ENCODE results near the gene ZNF512B. TPM values are rescaled to one million over a fixed set of nuclear protein-coding genes. Genes with fewer than 3 reads are reported as not detected.
A peak's percentile ranks its signal among the peaks of the same experiment; 100 is the strongest.

The ZNF512B gene
- total RNA-seq, 1 experiment from 2014 or later, result 47.9 TPM

GRCh38 chr20:63942250-63942951 lies 27.3 kb downstream of the ZNF512B start:
- DNase-seq, result peak; percentile 65 to 79
- peak overlapping the region; percentile 45 for H3K4me3 Mint-ChIP-seq (ENCODE audit: unreplicated experiment)
- no peaks in the 10 kb centered on the region for H3K27me3 ChIP-seq (replicated peaks; ENCODE audit: control insufficient read depth, insufficient read depth, low read length)
- no peak overlapping the region for H3K4me3 ChIP-seq (ENCODE audit: low read depth, low read length)
- ChIA-PET CTCF (interaction anchor here (0.7 kb wide), 1 partner anchor 38 kb away, joined by 3 read pairs; no protein-coding TSS in a partner anchor), POLR2A (no interaction called here)
- intact Hi-C loops (cut with micrococcal nuclease; ENCODE audit: unreplicated experiment), result no loop called here
- TF ChIP-seq, protein P1, sequence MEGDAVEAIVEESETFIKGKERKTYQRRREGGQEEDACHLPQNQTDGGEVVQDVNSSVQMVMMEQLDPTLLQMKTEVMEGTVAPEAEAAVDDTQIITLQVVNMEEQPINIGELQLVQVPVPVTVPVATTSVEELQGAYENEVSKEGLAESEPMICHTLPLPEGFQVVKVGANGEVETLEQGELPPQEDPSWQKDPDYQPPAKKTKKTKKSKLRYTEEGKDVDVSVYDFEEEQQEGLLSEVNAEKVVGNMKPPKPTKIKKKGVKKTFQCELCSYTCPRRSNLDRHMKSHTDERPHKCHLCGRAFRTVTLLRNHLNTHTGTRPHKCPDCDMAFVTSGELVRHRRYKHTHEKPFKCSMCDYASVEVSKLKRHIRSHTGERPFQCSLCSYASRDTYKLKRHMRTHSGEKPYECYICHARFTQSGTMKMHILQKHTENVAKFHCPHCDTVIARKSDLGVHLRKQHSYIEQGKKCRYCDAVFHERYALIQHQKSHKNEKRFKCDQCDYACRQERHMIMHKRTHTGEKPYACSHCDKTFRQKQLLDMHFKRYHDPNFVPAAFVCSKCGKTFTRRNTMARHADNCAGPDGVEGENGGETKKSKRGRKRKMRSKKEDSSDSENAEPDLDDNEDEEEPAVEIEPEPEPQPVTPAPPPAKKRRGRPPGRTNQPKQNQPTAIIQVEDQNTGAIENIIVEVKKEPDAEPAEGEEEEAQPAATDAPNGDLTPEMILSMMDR (IDR thresholded peaks at IDR 0.05; ENCODE audit: insufficient read depth in 1 of 2, low read depth in 1 of 2, low read length in 1 of 2, severe bottlenecking in 1 of 2, unreplicated experiment in 1 of 2), result no peak
- H3K9me3 Mint-ChIP-seq (ENCODE audit: unreplicated experiment), result no peaks in the 10 kb centered on the region
- no peaks in the 10 kb centered on the region for H3K4me1 ChIP-seq
- 0 out of 2 replicates have a peak, but pooled peaks cover 4% of the 10 kb centered on the region for H3K9me3 ChIP-seq
- no peaks in the 10 kb centered on the region for H3K27me3 Mint-ChIP-seq (ENCODE audit: insufficient read depth, unreplicated experiment)
- no TSS peak for BruUV-seq (replicated peaks)
- H3K4me1 Mint-ChIP-seq (ENCODE audit: low read depth, unreplicated experiment), result peaks cover 15% of the 10 kb centered on the region
- H3K36me3 ChIP-seq (ENCODE audit: control insufficient read depth, insufficient read depth, low read length), result peaks cover 27% of the 10 kb centered on the region
- peaks cover 94% of the 10 kb centered on the region for H3K36me3 Mint-ChIP-seq (ENCODE audit: insufficient read depth, unreplicated experiment)
- peak overlapping the region; percentile 79 for H3K27ac Mint-ChIP-seq (ENCODE audit: unreplicated experiment)

DNA sequence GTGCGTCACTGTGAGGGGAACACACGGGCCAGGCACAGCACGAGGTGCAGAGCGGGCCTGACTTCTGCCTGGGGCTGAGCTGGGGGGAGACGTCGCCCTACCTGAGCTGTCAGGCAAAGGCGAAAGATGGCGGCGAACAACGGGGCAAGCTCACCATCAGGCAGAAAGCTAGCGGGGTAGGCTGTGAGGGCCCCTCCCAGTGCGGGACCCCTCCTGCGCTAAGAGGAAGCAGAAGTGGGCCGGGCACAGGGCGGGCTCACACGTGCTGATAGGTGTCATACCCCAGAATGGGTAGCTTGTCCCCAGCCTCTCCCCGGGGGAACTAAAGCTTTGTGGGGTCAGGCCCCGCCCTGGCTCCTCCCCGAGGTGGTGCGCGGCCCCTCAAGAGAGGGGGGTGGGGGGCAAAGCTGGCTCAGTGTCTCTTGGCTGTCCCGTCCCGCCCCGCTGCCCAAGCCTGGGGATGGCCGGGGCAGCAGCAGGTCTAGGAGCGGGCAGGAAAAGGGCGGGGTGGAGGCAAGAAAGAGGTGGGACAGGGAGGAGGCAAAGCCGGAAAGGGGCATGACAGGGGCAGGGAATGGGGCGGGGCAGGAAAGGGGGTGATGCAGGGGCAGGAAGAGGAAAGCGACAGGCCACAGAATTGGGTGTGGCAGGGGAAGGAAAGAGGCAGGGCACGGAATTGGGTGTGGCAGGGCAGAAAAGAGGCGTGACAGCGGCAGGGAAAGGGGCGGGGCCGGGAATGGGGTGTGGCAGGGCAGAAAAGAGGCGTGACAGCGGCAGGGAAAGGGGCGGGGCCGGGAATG lies 28.2 kb downstream of the ZNF512B start:
- ChIA-PET POLR2A (no interaction called here), CTCF (no interaction called here)
- Histone ChIP-seq H3K9me3 (0 out of 2 replicates have a peak, but pooled peaks cover 4% of the 10 kb centered on the region), H3K36me3 (ENCODE audit: control insufficient read depth, insufficient read depth, low read length) (peaks cover 27% of the 10 kb centered on the region), H3K4me3 (ENCODE audit: low read depth, low read length) (no peak overlapping the region), H3K27me3 (replicated peaks; ENCODE audit: control insufficient read depth, insufficient read depth, low read length) (no peaks in the 10 kb centered on the region), H3K4me1 (no peaks in the 10 kb centered on the region)
- H3K4me1 Mint-ChIP-seq (ENCODE audit: low read depth, unreplicated experiment), result peaks cover 7% of the 10 kb centered on the region
- intact Hi-C loops (cut with micrococcal nuclease; ENCODE audit: unreplicated experiment), result no loop called here
- no peak overlapping the region for H3K4me3 Mint-ChIP-seq (ENCODE audit: unreplicated experiment)
- DNase-seq, result peak in 1 of 2 experiments; percentile 69
- no peaks in the 10 kb centered on the region for H3K27me3 Mint-ChIP-seq (ENCODE audit: insufficient read depth, unreplicated experiment)
- H3K36me3 Mint-ChIP-seq (ENCODE audit: insufficient read depth, unreplicated experiment), result peaks cover 94% of the 10 kb centered on the region
- TF ChIP-seq, protein P1 (IDR thresholded peaks at IDR 0.05; ENCODE audit: insufficient read depth in 1 of 2, low read depth in 1 of 2, low read length in 1 of 2, severe bottlenecking in 1 of 2, unreplicated experiment in 1 of 2), result no peak
- no peaks in the 10 kb centered on the region for H3K9me3 Mint-ChIP-seq (ENCODE audit: unreplicated experiment)
- no TSS peak for BruUV-seq (replicated peaks)
- H3K27ac Mint-ChIP-seq (ENCODE audit: unreplicated experiment), result peak overlapping the region; percentile 79

GRCh38 chr20:63940472-63941266 lies 29.1 kb downstream of the ZNF512B start:
- no TSS peak for BruUV-seq (replicated peaks)
- POLR2A ChIA-PET, result no interaction called here
- intact Hi-C loops (cut with micrococcal nuclease; ENCODE audit: unreplicated experiment), result no loop called here

More at GRCh38 chr20:63940472-63941266, 29.1 kb downstream of the ZNF512B start:
- H3K4me3 ChIP-seq (ENCODE audit: low read depth, low read length), result no peak overlapping the region
- no peaks in the 10 kb centered on the region for H3K4me1 ChIP-seq
- peak in 1 of 2 experiments; percentile 48 for DNase-seq
- CTCF ChIA-PET, result no interaction called here
- H3K27me3 ChIP-seq (replicated peaks; ENCODE audit: control insufficient read depth, insufficient read depth, low read length), result no peaks in the 10 kb centered on the region
- TF ChIP-seq, protein P1 (IDR thresholded peaks at IDR 0.05; ENCODE audit: insufficient read depth in 1 of 2, low read depth in 1 of 2, low read length in 1 of 2, severe bottlenecking in 1 of 2, unreplicated experiment in 1 of 2), result no peak
- H3K9me3 ChIP-seq, result 0 out of 2 replicates have a peak, but pooled peaks cover 4% of the 10 kb centered on the region
- peaks cover 27% of the 10 kb centered on the region for H3K36me3 ChIP-seq (ENCODE audit: control insufficient read depth, insufficient read depth, low read length)
- Mint-ChIP-seq H3K36me3 (ENCODE audit: insufficient read depth, unreplicated experiment) (peaks cover 94% of the 10 kb centered on the region), H3K4me1 (ENCODE audit: low read depth, unreplicated experiment) (peaks cover 7% of the 10 kb centered on the region), H3K27me3 (ENCODE audit: insufficient read depth, unreplicated experiment) (no peaks in the 10 kb centered on the region), H3K9me3 (ENCODE audit: unreplicated experiment) (no peaks in the 10 kb centered on the region), H3K4me3 (ENCODE audit: unreplicated experiment) (no peak overlapping the region), H3K27ac (ENCODE audit: unreplicated experiment) (peak overlapping the region; percentile 79)

All from Caco-2 (cell line).